Erythroblast (primary cell): ENCODE data around the gene MYH9.

Experiments
- GATA1 ChIP-seq: IDR thresholded peaks from 2 replicates; pipeline ENCODE4 v1.6.1; 2011; ENCODE audit warnings: low read depth, mild to moderate bottlenecking, control low read depth, low read length, moderate library complexity
- POLR2A ChIP-seq: IDR thresholded peaks from 2 replicates; pipeline ENCODE4 v1.6.1; 2011; ENCODE audit warnings: mild to moderate bottlenecking, low read length

- TF ChIP-seq POLR2A (no peak), GATA1 (no peak)
Measured at GRCh38 chr22:36339171-36340065, 48.3 kb downstream of the MYH9 start.
